ENCODE data around the gene FSTL5. TPM values are rescaled to one million over a fixed set of nuclear protein-coding genes. Genes with fewer than 3 reads are reported as not detected.
A peak's percentile ranks its signal among the peaks of the same experiment; 100 is the strongest.
"Not testable (repeated sequence)": the region's sequence is repeated elsewhere in the genome, so short reads cannot be mapped to it uniquely, and the experiment has no call there.

Gene FSTL5
- not detected for total RNA-seq

DNA sequence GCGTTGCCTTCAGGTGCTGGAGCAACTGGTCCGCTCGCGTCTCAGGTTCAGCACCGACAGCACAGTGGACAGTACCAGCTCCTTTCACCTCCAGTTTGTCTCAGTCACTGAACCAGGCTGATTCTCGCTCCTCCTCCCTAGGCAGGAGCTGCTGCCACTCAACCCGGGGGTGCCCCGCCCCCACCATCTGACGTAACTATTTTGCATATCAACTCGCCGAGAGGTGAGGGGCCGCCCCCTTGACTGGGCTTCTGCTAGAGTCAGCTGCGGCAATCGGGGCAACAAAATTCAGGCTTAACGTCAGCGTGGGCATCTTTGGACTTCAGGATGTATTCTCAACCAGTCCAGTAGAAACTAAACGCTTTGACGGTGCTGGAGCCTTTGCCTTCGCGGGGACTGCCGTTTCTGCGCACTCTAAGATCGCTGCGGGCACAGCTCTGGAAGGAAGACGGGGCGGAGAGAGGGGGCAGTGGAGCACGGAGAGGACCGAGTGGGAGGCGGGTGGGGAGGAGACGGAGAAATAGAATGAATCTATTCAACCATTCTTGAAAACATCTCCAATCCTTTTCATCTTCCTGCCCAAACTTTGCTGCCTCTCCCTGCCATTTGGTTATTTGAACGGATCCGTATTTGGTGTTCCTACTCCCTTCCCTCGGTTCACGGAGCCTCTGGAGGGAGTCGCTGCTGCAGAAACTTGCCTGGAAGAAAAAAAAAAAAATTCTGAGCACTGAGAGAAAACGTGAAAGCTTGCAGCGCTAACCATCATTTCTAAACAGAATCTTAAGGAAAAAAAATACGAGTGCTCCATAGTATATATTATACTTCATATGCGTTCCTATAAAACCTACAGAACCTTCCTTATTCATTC, at the start of gene FSTL5:
TSS of gene FSTL5 (minus strand) at position 109 of the 868 bp plus-strand sequence. CDS start 52,604 bp downstream, outside the sequence.
- peak within 1 kb of the TSS in 3 of 4 donors; percentile 19 to 31 (median 29) for H3K4me3 ChIP-seq
- peaks cover 0 to 14% (median 4%) of the 10 kb centered on the region in 3 donors for H3K27me3 ChIP-seq
- no peaks in the 10 kb centered on the region for H3K36me3 ChIP-seq
- TF ChIP-seq, protein P1, sequence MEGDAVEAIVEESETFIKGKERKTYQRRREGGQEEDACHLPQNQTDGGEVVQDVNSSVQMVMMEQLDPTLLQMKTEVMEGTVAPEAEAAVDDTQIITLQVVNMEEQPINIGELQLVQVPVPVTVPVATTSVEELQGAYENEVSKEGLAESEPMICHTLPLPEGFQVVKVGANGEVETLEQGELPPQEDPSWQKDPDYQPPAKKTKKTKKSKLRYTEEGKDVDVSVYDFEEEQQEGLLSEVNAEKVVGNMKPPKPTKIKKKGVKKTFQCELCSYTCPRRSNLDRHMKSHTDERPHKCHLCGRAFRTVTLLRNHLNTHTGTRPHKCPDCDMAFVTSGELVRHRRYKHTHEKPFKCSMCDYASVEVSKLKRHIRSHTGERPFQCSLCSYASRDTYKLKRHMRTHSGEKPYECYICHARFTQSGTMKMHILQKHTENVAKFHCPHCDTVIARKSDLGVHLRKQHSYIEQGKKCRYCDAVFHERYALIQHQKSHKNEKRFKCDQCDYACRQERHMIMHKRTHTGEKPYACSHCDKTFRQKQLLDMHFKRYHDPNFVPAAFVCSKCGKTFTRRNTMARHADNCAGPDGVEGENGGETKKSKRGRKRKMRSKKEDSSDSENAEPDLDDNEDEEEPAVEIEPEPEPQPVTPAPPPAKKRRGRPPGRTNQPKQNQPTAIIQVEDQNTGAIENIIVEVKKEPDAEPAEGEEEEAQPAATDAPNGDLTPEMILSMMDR (IDR thresholded peaks at IDR 0.05 in 4 of 5, conservative IDR thresholded peaks at IDR 0.05 in 1 of 5): no peak
- no peak for TF ChIP-seq POLR2A (IDR thresholded peaks at IDR 0.05)
- no peak within 1 kb of the TSS for H3K27ac ChIP-seq
- in situ Hi-C loops (cut with MboI; ENCODE audit: low sequenced_read_pairs in 4 of 4) (no loop called here), intact Hi-C loops (cut with DNase I; ENCODE audit: low total_unique reads) (no loop called here)
- no peaks in the 10 kb centered on the region for H3K4me1 ChIP-seq
- H3K9me3 ChIP-seq: no peaks in the 10 kb centered on the region
- ATAC-seq: no peak
- peak in 1 of 2 donors; percentile 10 for DNase-seq

DNA sequence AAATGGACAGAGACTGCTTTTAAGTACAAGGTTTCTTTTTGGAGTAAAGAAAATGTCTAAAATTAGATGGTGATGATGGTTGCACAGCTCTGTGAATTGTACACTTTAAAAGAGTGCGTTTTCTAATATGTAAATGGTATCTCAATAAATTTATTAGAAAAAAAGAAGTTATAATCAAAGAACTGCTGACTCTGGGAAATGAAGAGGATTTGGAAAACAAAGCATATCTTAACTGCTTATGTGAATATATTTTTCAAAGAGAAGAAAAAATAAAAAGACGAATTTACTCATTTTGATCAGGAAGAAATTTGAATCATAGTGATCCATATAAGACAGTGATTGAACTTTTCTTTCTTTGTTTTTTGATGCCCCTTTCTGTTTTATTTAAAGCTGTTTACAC, 45.9 kb upstream of the FSTL5 start:
- no peaks in the 10 kb centered on the region for H3K27me3 ChIP-seq
- H3K36me3 ChIP-seq: no peaks in the 10 kb centered on the region
- intact Hi-C loops (cut with DNase I; ENCODE audit: low total_unique reads) (no loop called here), in situ Hi-C loops (cut with MboI; ENCODE audit: low sequenced_read_pairs in 4 of 4) (no loop called here)
- peaks cover 0 to 3% (median 0%) of the 10 kb centered on the region in 3 donors for H3K9me3 ChIP-seq
- no peak overlapping the region for H3K27ac ChIP-seq
- TF ChIP-seq, protein P1 (IDR thresholded peaks at IDR 0.05 in 4 of 5, conservative IDR thresholded peaks at IDR 0.05 in 1 of 5): no peak
- no peak for TF ChIP-seq POLR2A (IDR thresholded peaks at IDR 0.05)
- no peak overlapping the region for H3K4me3 ChIP-seq
- no peaks in the 10 kb centered on the region for H3K4me1 ChIP-seq
- ATAC-seq (no peak), DNase-seq (no peak)

DNA sequence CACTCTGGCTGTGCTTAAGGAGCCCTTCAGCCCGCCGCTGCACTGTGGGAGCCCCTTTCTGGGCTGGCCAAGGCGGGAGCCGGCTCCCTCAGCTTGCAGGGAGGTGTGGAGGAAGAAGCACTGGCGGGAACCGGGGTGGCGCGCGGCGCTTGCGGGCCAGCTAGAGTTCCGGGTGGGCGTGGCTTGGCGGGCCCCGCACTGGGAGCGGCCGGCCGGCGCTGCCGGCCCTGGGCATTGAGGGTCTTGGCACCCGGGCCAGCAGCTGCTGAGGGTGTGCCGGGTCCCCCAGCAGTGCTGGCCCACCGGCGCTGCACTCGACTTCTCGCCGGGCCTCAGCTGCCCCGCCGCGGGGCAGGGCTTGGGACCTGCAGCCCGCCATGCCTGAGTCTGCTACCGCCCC, 39.7 kb upstream of the FSTL5 start:
- H3K4me1 ChIP-seq; in situ Hi-C loops (cut with MboI; ENCODE audit: low sequenced_read_pairs in 4 of 4); H3K4me3 ChIP-seq; H3K9me3 ChIP-seq; DNase-seq; intact Hi-C loops (cut with DNase I; ENCODE audit: low total_unique reads); H3K27me3 ChIP-seq; H3K27ac ChIP-seq; ATAC-seq; H3K36me3 ChIP-seq: not testable (repeated sequence)

DNA sequence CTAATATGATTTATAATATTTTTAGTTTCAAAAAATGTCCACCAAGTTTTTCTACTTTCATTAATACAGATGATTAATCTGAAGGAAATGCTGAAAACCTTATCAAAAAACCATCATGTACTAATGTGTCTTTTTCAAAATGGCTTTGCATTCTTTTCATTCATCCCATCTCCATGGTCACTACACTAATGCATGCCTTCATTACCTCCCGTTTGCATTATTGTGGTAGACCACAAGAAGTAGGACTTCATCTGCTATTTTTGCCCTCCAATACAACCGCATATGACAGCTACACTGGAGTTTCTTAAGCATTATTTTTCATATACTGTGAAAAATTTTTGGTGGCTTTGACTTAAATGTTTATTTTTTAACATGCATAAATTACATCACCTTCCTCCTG, 37.9 kb upstream of the FSTL5 start:
- Histone ChIP-seq H3K36me3 (no peaks in the 10 kb centered on the region), H3K4me3 (no peak overlapping the region), H3K4me1 (no peaks in the 10 kb centered on the region), H3K27ac (no peak overlapping the region), H3K27me3 (no peaks in the 10 kb centered on the region), H3K9me3 (peaks cover 0 to 3% (median 0%) of the 10 kb centered on the region in 3 donors)
- TF ChIP-seq, protein P1 (IDR thresholded peaks at IDR 0.05 in 4 of 5, conservative IDR thresholded peaks at IDR 0.05 in 1 of 5): no peak
- TF ChIP-seq POLR2A (IDR thresholded peaks at IDR 0.05): no peak
- DNase-seq: no peak
- in situ Hi-C loops (cut with MboI; ENCODE audit: low sequenced_read_pairs in 4 of 4): no loop called here
- intact Hi-C loops (cut with DNase I; ENCODE audit: low total_unique reads): no loop called here
- no peak for ATAC-seq

DNA sequence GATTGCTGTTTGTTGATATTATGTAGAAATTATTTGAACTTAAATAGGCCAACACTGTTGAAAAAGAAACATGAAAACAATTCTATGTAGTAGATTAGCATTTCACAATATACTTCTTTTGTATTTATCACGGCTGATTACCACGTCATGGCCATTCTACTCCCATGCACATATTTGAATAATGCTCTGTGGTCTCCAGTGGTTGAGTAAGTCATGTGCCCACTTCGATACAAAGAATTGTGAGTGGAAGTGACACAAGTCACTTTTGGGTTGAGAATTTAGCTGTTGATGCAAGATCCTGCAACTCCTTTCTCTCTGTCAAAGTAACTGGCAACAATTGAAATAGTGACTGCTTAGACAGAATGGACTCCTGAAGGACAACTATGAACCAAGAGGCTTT, 6.7 kb upstream of the FSTL5 start:
- ATAC-seq (no peak), DNase-seq (no peak)
- Histone ChIP-seq H3K27ac (no peak overlapping the region), H3K4me3 (no peak overlapping the region), H3K36me3 (no peaks in the 10 kb centered on the region), H3K9me3 (no peaks in the 10 kb centered on the region), H3K4me1 (no peaks in the 10 kb centered on the region), H3K27me3 (peaks cover 0 to 1% (median 0%) of the 10 kb centered on the region in 3 donors)
- in situ Hi-C loops (cut with MboI; ENCODE audit: low sequenced_read_pairs in 4 of 4) (no loop called here), intact Hi-C loops (cut with DNase I; ENCODE audit: low total_unique reads) (no loop called here)
- TF ChIP-seq, protein P1 (IDR thresholded peaks at IDR 0.05 in 4 of 5, conservative IDR thresholded peaks at IDR 0.05 in 1 of 5): no peak
- no peak for TF ChIP-seq POLR2A (IDR thresholded peaks at IDR 0.05)
